ENCODE measurements around the gene UBE2C.

DNA sequence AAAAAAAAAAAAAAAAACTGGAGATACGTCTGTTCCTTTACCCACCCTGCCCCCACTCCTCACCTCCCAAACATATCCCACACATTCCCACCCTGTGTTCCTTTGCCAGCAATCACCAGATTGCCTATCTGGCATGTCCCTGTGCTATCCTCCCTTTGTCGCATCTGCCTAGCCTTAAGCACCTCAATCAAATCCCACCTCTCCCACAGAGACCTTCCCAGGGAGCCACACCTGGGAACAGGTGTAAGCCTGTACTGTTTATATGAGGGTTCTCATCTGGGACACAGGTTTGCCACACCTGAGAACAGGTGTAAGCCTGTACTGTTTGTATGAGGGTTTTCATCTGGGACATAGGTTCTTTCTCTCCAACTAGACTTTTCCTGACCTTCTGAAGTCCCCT is 37.5 kb upstream of the UBE2C start:
- no peak for TF ChIP-seq CTCF (conservative IDR thresholded peaks at IDR 0.05 in 1 of 2, IDR thresholded peaks at IDR 0.05 in 1 of 2; ENCODE audit: low read depth in 1 of 2, low read length in 2 of 2)
- TF ChIP-seq EZH2 (IDR thresholded peaks at IDR 0.05; ENCODE audit: low read length, missing control alignments): no peak

Measured in fibroblast of lung (primary cell).